Fibroblast of lung (primary cell): ENCODE data around the gene SPATA33.

Source experiments
- CTCF ChIP-seq, 2 donors: IDR thresholded peaks in 1 of 2; conservative IDR thresholded peaks in 1 of 2; 1 replicate in 1 of 2; 2 replicates in 1 of 2; pipeline ENCODE4 v1.5.1; 2011 to 2012; ENCODE audit warnings: low read length in 2 of 2, control low read depth in 1 of 2, inconsistent platforms in 1 of 2, low read depth in 1 of 2, mild to moderate bottlenecking in 1 of 2
- EZH2 ChIP-seq: IDR thresholded peaks from 2 replicates; pipeline ENCODE4 v1.5.1; 2012; ENCODE audit warnings: low read length, control low read depth, mild to moderate bottlenecking; ENCODE audit errors: missing control alignments

- TF ChIP-seq CTCF (conservative IDR thresholded peaks at IDR 0.05 in 1 of 2, IDR thresholded peaks at IDR 0.05 in 1 of 2; ENCODE audit: low read depth in 1 of 2, low read length in 2 of 2), result no peak
- no peak for TF ChIP-seq EZH2
These were observed 51.5 kb downstream of the SPATA33 start for GRCh38 chr16:89709166-89709565.
